ENCODE measurements around the gene RAPGEF1.
"Not testable (repeated sequence)": the region's sequence is repeated elsewhere in the genome, so short reads cannot be mapped to it uniquely, and the experiment has no call there.

RAPGEF1 gene

GRCh38 chr9:131575946-131576853, 163.7 kb downstream of the RAPGEF1 start:
- no peak for DNase-seq (ENCODE audit: extremely low read depth in 1 of 2, low read depth in 1 of 2)

- DNase-seq (ENCODE audit: extremely low read depth in 1 of 2, low read depth in 1 of 2) = no peak
Measured at GRCh38 chr9:131574730-131575640, 164.9 kb downstream of the RAPGEF1 start.

GRCh38 chr9:131567910-131568309, 172.0 kb downstream of the RAPGEF1 start:
- DNase-seq (ENCODE audit: extremely low read depth in 1 of 2, low read depth in 1 of 2) = no peak

GRCh38 chr9:131566158-131566557, 173.7 kb downstream of the RAPGEF1 start:
- no peak for DNase-seq (ENCODE audit: extremely low read depth in 1 of 2, low read depth in 1 of 2)

GRCh38 chr9:131565369-131565768, 174.5 kb downstream of the RAPGEF1 start:
- DNase-seq (ENCODE audit: extremely low read depth in 1 of 2, low read depth in 1 of 2) = no peak

GRCh38 chr9:131562032-131562959, 177.6 kb downstream of the RAPGEF1 start:
- no peak for DNase-seq (ENCODE audit: extremely low read depth in 1 of 2, low read depth in 1 of 2)

GRCh38 chr9:131559421-131560000, 180.4 kb downstream of the RAPGEF1 start:
- no peak for DNase-seq (ENCODE audit: extremely low read depth in 1 of 2, low read depth in 1 of 2)

- no peak for DNase-seq (ENCODE audit: extremely low read depth in 1 of 2, low read depth in 1 of 2)
Measured at GRCh38 chr9:131557855-131558548, 181.9 kb downstream of the RAPGEF1 start.

- DNase-seq (ENCODE audit: extremely low read depth in 1 of 2, low read depth in 1 of 2) = no peak
Measured at GRCh38 chr9:131555841-131556673, 183.8 kb downstream of the RAPGEF1 start.

- DNase-seq (ENCODE audit: extremely low read depth in 1 of 2, low read depth in 1 of 2) = no peak
Measured at GRCh38 chr9:131554843-131555351, 185.0 kb downstream of the RAPGEF1 start.

GRCh38 chr9:131554087-131554842, 185.6 kb downstream of the RAPGEF1 start:
- no peak for DNase-seq (ENCODE audit: extremely low read depth in 1 of 2, low read depth in 1 of 2)

- no peak for DNase-seq (ENCODE audit: extremely low read depth in 1 of 2, low read depth in 1 of 2)
Measured at GRCh38 chr9:131552030-131552429, 187.8 kb downstream of the RAPGEF1 start.

GRCh38 chr9:131550465-131550864, 189.4 kb downstream of the RAPGEF1 start:
- not testable (repeated sequence) for DNase-seq (ENCODE audit: extremely low read depth in 1 of 2, low read depth in 1 of 2)

GRCh38 chr9:131549186-131549585, 190.7 kb downstream of the RAPGEF1 start:
- DNase-seq (ENCODE audit: extremely low read depth in 1 of 2, low read depth in 1 of 2) = not testable (repeated sequence)

GRCh38 chr9:131546336-131547084, 193.4 kb downstream of the RAPGEF1 start:
- DNase-seq (ENCODE audit: extremely low read depth in 1 of 2, low read depth in 1 of 2) = no peak

- no peak for DNase-seq (ENCODE audit: extremely low read depth in 1 of 2, low read depth in 1 of 2)
Measured at GRCh38 chr9:131545786-131546335, 194.0 kb downstream of the RAPGEF1 start.

Data from activated CD8-positive, alpha-beta memory T cell treated with anti-CD3 and anti-CD28 coated beads for 1 hour (primary cell).